CMK (cell line): ENCODE results near the gene FBXO44.

Source experiments
- DNase-seq: peaks from one replicate; pipeline ENCODE4 v3.0.0-alpha.2; 2010; ENCODE audit warnings: low read depth

The FBXO44 gene

DNA sequence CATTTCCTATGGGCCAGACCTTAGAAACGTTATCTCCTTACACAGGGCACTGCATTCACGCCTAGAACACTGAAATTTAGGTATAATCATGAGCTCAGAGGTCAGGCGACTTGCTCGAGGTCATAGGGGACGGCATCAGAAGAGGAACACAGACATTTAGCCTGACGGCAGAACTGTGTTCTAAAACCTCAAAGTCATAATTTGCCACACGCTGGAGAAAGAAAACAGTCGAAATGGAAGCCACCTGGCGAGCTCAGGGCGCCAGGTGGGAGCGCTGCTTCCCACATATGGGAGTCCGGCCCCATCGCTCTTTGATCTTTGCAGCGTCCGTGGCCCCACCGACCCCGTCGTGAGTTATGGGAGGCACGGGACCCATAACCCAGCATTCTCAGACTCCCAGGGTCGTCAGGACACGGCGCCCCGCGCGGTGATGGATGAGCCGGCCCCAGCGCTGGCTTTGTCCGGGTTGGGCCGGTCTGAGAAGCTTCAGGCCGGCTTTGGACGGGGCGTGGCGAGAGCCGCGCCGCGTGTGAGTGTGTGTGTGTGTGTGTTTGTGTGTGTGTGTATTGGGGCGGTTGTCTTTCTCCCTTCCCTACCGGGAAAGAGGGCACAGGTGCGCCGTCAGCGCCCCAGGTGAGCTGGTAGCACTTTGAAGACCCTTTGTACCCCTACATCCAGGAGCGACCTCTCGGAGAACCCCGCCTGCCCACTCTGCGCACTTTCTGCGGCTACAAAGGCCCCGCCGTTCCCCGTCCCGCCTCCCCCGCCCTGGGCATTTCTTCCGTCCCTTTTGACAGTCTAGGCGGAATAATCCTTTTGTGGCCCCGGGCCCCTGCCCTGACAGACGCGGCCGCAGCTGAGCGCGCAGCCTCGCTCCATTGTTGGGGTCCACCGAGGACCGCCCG, 36.0 kb downstream of the FBXO44 start:
- DNase-seq, result no peak

DNA sequence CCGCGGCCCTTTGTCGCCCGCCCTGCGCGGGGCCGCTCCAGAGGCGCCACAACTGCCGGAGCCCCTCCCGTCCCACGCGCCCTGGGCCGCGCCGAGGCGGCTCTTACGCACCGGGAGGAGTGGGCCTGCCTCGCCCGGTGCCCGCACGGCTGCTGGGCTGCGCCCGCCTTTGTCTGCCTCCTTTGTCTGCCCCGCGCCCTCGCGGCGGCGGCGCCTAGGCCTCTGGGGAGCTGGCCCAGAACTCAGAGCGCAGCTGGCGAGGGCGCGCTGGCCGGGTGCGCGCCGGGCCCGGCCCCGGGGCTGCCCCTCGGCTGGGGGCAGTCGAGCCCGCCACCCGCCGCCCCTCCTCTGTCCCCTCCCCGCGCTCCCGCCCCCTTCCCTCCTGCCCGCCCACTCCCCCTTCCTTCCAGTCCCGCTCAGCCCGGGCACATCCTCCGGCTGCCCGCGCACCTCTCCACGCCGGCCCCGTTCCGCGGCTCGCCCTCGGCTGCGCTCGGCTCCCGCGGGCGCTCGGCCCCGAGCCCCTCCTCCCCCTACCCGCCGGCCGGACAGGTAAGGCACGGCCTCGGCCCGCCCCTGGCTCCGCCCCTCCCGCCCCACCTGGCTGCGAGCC, 36.7 kb downstream of the FBXO44 start, which contains the start of gene DRAXIN:
Gene DRAXIN (plus strand): TSS at position 409 of the 613 bp plus-strand sequence. CDS start 14,549 bp downstream, outside the sequence.
- no peak for DNase-seq

DNA sequence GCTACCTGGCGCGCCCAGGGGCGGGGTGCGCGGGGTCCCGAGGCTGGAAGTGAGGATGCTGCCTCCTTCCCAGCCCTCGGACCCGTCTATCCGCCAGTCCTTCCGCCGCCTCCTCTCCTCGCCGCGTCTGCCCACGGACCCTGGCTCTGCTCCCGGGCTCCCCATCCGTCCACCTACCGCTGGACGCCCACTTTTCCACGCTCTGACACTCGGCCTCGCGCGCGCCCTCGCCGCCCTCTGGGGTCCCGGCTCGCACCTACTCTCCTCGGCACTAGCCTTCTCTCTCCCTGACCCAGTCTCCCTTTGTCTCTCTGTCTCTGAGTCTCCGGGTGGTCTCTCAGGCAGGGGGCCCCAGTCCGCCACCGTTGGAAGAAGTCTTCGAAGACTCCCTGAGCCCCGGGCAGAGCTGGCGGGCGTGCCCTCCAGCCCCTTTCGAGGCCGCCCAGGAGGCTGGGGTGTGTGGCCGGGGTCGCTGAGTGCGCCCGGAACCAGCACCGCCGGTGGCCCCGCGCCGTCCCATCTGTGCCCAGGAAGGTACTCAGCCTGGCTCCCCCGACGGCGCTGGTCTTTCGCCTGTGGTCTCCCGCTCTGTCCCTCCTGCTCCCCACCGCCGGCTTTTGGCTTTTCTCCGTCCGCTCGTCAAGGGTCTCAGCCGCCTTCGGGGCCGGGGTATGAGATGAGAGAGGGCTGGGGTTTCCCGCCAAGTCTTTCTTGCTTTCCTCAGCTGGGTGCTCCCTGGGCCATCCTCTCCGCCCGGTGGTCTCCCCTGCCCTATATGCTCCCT, 37.4 kb downstream of the FBXO44 start:
- DNase-seq, result no peak

DNA sequence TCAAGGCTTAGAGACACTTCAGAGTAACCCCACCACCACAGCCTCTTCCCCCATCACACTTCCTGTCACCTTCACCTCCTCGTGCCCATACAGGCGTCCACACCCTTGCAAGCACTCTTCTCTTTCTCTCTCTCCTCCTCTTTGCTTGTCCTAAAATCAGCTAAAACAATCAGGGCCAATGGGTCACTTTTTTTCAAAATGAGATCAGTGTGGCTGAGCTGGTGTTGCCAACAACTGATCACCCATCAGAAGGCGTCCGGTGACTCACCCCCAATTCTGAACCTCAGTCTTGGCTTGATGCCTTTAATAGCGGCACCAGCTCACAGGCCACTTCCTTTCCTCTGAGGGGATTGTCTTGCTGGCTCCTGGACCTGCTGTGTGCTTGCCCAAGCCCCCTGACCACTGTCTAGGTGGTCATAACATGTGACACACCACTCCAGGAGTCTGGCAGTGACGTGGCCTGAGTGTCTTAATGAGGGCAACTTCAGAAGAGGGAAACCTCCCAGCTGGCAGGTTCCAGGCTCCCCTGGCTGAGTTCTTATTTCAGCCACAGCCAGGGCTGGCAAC, 38.4 kb downstream of the FBXO44 start:
- DNase-seq, result no peak

DNA sequence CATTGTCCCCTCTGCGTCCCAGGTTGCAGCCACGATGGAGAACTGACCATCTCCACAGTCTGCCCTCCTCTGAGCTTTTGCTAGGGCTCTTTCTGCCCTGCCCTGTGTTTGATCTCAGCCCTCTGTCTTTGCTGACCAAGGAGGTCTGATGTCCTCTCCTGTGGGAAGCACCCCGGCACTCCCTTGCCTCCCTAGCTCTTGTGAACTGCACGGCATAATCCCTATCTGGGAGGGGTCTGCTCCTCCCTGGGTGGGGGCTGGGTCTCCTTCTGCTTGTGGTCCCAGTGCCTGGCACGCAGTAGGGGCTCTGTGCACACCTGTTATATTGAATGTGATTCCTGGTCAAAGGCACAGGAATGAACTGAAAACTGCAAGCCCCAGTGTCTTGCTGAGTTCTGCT, 39.2 kb downstream of the FBXO44 start:
- no peak for DNase-seq

DNA sequence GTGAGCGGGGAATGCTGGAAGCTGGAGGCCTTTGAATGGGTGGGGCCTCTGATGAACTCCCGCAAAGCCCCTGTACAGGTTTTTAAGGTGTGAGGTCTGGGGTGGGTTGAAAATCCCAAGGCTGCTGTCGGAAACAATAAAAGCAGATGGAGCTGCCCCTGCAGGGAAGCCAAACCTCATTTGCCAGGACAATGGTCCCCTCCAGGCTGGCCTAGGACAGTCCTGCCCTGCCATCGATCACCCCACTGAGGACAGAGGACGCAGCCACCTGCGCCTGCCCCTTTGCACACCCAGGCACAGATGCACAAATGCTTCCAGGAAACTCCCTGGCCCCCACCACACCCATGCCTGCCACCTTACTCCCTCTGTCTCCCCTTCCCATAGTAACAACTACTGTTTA, 41.2 kb downstream of the FBXO44 start:
- DNase-seq, result no peak

DNA sequence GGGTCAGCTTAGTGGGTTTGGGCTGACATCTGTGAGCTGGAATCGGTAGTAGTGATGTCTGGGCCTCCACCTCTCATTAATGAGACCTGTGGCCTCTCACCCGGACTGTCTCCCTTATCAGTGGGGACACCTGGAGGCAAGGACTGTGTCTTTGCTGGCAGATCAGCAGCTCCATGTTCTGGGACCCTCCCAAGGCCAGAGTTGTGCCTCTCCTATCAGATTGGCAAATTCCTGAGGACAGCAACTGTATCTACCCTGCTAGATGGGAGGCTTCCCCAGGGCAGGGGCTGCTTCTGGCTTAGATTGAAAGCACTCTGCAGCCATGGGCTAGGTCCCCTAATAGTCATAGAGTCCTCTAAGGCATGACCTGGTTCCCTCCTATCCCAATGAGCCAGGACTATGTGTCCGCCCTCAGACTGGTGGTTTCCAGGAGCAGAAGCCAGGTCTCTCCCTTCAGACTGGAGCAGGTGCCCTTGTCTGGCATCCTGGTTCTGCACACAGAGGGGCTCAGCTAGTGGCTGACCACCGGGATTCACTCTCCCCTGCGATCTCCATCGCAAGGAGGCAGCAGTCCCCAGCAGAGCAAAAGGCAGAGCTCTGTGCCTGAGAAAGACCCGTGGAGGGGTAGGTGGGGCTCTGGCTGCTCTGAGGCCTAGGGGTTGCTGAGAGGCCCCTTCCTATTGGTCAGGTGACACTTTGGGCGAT, 42.7 kb downstream of the FBXO44 start:
- no peak for DNase-seq

DNA sequence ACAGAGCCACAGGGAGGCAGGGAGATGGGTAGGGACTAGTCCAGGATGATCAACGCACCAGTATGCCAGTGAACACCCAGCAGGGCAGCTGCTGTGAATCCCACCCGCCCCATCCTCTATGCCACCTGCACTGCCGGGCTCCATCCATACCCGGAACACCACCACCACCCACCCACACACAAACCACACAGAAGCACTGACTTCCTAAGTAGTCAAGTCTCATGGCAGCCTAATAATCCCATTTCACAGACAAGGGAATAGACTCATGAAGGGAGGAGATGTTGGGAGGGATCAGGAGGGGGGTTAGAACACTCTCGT, 43.2 kb downstream of the FBXO44 start:
- no peak for DNase-seq

DNA sequence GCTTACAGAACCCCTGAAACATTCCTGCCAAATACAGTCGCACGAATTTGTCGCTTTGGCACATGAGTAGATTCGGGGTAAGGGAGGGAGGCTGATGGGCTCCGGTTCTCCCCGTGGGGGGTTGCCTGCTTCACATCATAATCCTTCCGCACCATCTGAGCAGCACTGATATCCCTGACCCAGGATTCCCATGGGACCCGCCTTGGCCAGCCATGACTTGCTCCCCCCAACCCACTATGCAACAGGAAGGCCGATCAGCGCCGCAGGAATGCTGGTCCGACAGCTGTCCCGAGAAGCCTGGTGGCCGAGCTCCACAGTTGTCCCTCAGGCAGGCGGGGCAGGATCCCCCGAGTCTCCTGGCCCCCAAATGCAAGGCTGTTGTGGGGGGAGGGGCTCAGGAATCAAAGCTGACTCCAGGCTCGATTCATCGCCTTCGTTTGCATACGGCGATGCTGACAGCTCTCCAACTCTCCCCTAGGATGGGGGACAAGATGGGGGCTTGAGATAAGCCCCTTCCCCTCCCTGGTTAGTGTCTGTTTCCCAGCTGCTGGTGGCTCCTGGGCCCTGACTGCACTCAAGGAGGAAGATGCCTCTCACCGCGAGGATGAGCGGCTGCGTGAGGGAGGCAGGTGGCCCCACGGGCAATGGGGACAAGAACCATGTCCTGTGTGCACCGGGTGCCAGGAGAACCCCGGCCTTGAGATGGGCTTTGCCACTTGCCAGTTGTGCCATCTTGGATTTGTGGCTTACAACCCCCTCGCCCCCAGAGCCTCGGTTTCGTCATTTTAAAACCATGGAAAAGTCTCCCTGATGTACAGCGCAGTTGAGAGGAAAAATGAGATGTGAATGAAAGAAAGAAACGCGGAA, 46.2 kb downstream of the FBXO44 start:
- no peak for DNase-seq

DNA sequence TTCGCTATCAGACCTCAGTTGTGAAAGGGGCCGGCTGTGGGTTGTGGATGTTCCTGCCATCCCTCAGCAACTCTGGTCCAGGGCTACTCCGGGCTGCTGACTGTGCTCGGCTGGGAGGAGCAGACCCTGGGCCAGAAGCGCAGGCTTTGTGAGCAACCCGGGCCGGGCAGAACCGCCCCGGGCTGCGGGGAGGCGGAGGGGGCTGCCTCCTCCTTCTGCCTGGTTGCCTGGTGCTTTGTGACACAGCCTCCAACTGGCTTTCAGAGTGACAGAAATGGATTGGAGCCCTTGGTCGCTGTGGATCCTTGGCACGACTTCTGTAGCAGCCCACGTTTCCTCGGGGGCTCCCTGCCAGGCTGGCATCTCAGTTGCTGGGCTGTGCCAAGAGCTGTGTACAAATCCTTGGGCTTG, 46.9 kb downstream of the FBXO44 start:
- DNase-seq, result no peak

DNA sequence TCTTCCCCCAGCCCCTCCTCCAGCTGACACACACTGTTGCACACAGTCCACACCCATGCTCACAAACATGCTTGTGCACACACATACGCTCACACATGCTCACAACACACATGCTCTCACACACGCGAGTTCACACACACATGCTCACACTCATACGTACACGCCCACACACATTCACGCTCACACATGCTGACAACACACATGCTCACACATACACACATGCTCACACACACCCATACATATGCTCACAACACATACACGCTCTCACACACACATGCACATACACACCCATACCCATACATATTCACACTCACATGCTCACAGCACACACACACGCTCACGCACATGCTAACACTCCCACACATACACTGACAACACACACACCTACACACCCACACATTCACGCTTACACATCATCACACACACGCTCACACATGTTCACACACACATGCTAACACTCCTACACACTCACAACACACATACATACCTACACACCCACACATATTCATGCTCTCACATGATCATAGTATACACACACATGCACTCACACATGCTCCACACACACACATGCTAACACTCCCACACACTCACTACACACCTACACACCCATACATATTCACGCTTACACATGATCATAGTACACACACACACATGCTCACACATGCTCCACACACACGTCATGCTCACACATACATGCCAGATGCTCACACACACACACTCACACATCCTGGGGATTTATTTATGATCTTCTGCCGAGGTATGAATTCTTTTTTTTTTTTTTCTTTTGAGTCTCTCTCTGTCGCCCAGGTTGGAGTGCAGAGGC, 47.5 kb downstream of the FBXO44 start:
- no peak for DNase-seq

DNA sequence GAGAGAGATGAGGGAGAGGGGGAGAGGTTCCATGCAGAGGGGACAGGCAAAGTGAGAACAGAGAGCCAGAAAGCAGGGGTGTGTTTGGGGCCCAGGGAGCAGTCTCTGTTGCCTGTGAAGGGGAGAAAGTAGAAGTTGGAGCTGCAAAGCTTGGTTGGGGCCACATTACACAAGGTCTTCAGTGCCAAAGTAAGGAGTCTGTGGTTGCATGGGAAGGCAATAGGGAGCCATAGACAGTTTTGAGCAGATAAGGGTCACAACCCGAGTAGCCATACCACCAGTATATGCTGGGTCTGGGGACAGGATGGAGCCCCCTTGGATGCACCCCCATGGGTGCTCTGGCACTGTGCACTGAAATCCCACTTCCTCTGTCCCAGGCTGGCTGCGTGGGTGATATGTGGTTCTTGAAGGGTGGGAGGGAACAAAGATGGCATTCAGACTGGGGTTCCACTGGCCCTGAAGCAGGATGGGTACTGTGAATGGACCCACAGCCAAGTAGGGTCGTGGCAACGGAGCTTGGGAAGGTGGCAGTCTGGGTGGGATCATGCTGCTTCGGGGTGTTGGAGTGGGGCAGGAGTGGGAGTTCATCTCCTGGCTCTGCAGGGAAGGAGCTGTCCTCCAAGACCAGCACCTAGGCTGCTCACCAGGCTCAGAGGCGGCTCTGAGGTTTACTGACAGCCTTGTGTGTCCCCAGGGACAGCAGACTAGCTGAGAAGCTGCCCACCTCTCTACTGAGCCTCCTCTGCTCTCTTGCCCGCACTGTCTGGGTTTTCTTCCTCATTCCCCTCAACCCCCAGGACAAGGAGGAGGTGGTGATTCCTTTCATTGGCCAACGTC, 48.9 kb downstream of the FBXO44 start:
- DNase-seq, result no peak

DNA sequence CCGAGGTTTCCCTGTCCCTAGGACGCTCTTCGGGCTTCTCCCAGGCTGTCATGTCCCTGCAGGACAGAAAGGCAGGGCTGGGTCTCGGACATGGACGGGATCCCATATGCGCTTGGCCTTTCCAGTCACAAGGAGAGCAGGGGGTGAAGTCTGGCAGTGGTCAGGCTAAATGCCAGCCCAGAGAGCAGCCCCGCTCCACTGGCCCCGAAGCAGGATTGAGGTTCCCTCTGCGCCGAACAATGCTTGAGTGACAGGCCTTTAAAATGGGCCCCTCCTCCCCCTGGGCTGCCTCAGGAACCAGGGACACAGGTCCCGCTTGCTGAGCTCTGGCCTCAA, 49.5 kb downstream of the FBXO44 start:
- DNase-seq, result no peak

DNA sequence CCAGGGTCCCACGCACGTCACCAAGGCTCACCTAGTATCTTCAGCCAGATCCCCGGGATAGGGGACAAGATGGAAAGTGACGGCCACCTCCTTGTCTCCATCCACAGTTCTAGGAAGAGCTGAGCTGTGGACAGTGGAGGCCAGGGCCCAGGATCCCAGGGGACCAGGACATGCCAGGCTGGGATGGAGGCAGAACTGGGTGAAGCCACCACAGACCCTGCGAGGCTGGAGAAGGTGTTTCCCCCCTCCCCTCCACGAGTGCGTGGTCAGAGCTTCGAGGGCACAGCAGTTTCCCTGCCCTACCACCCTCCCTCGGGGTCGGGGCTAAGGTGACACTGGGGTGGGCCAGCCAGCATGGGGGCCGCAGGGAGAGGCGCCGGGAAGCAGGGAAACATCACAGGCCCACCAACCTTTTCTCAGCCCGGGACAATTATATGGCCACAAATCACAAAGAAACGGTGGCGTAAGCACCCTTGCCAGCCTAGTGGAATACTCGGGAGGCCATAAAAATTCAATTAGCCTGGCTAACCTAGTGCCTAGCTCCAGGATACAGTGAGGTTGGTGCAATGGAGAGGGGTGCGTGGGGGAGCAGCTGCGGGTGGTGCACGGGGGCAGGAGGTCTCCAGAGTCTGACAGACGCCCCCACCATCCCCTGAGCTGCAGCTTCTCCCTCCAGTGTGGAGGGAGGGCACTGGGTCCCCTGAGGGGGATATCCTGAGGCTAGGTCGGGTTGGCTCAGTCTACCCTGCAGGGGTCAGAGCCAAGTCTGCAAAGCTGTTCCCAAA, 50.2 kb downstream of the FBXO44 start:
- no peak for DNase-seq

DNA sequence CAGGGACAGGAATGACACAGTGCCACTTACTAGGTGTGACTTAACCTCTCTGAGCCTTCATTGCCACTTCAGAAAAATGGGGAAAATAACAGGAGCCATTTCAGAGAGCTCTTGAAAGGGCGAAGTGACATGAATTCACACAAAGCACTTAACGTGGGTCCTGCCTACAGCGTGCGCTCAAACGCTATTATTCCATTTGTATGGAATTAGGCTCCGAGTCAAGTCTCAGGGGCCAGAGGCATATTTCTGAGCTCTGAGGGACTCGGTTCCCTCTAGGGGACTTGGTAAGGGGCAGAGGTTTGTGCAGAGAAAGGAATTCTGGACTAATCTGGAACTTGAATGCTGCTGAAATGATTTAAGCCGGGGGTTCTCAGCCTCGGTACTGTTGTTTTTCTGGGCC, 50.9 kb downstream of the FBXO44 start:
- DNase-seq, result no peak

DNA sequence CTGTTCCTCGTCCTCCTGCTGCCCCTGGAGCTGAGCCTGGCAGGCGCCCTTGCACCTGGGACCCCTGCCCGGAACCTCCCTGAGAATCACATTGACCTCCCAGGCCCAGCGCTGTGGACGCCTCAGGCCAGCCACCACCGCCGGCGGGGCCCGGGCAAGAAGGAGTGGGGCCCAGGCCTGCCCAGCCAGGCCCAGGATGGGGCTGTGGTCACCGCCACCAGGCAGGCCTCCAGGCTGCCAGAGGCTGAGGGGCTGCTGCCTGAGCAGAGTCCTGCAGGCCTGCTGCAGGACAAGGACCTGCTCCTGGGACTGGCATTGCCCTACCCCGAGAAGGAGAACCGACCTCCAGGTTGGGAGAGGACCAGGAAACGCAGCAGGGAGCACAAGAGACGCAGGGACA, 51.6 kb downstream of the FBXO44 start:
- DNase-seq, result no peak

DNA sequence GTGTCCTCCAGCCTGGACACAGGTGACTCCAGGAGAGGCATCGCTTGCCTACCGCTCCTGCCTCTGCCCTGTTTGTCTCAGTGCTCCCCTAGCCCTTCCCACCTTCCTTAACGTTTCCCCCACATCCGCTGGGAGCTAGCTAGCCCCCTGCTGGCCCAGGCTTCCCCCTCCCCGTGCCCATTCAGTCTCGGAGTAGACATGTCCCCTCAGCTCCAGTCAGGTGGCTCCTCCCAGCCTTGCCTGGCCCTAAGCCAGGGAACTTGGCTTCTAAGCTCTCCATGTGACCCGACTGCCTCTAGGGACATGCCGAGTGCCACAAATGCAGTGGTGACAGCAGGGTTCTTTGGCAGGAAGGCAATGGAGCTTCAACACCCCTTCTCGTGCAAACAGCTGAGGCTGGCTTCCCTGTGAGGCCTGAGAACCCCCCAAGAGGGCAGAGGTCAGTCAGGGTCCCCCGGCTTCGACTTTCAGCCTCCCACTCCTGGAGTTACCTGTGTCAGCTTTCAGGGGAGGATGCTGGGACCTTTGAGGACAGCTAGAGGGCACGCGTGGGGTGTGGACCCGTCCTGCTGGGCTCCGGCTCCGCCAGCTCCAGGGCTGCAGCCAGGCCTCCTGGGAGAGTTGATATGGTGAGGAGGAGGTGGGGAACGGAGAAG, 53.1 kb downstream of the FBXO44 start:
- DNase-seq, result no peak
